ENCODE data around the gene RET. TPM values are rescaled to one million over a fixed set of nuclear protein-coding genes. Genes with fewer than 3 reads are reported as not detected.
A peak's percentile ranks its signal among the peaks of the same experiment; 100 is the strongest.

Gene RET
- total RNA-seq, 6 donors from 2014 or later, result 0.11 to 0.98 (median 0.30) TPM; not detected in 1

- Histone ChIP-seq H3K9me3 (no peaks in the 10 kb centered on the region), H3K27ac (no peak overlapping the region), H3K36me3 (no peaks in the 10 kb centered on the region), H3K4me1 (no peaks in the 10 kb centered on the region), H3K27me3 (no peaks in the 10 kb centered on the region), H3K4me3 (no peak overlapping the region)
- ATAC-seq (ENCODE audit: low FRiP score in 2 of 2) (no peak), DNase-seq (peak in 1 of 2 donors; percentile 15)
- TF ChIP-seq POLR2A (IDR thresholded peaks at IDR 0.05), result no peak
- no peak for TF ChIP-seq POLR2AphosphoS5 (IDR thresholded peaks at IDR 0.05)
- WGBS, 2 donors, result 80 to 94% methylated on average over 2 to 3 of the region's 9 CpGs
Observed at GRCh38 chr10:43041422-43042342, 35.2 kb upstream of the RET start.

GRCh38 chr10:43042503-43043341, 34.1 kb upstream of the RET start:
- no peak for TF ChIP-seq EP300 (IDR thresholded peaks at IDR 0.05)
- TF ChIP-seq POLR2A (IDR thresholded peaks at IDR 0.05), result no peak
- no peak for TF ChIP-seq CTCF (IDR thresholded peaks at IDR 0.05)
- no peak for TF ChIP-seq POLR2AphosphoS5 (IDR thresholded peaks at IDR 0.05)
- no peak overlapping the region for H3K27ac ChIP-seq
- H3K4me3 ChIP-seq, result no peak overlapping the region
- no peaks in the 10 kb centered on the region for H3K36me3 ChIP-seq
- no peaks in the 10 kb centered on the region for H3K27me3 ChIP-seq
- WGBS, 2 donors, result 86 to 89% methylated on average over 1 to 11 of the region's 12 CpGs
- no peaks in the 10 kb centered on the region for H3K4me1 ChIP-seq
- peak in 1 of 2 donors; percentile 12 for DNase-seq
- no peak for ATAC-seq (ENCODE audit: low FRiP score in 2 of 2)
- no peaks in the 10 kb centered on the region for H3K9me3 ChIP-seq

GRCh38 chr10:43043342-43043772, 33.5 kb upstream of the RET start:
- no peaks in the 10 kb centered on the region for H3K27me3 ChIP-seq
- peak in 1 of 2 donors; percentile 18 for DNase-seq
- H3K27ac ChIP-seq, result no peak overlapping the region
- H3K36me3 ChIP-seq, result no peaks in the 10 kb centered on the region
- no peak for TF ChIP-seq EP300 (IDR thresholded peaks at IDR 0.05)
- TF ChIP-seq POLR2A (IDR thresholded peaks at IDR 0.05), result no peak
- TF ChIP-seq POLR2AphosphoS5 (IDR thresholded peaks at IDR 0.05), result no peak
- TF ChIP-seq CTCF (IDR thresholded peaks at IDR 0.05), result no peak
- H3K4me3 ChIP-seq, result no peak overlapping the region
- no peaks in the 10 kb centered on the region for H3K9me3 ChIP-seq
- H3K4me1 ChIP-seq, result no peaks in the 10 kb centered on the region
- no peak for ATAC-seq (ENCODE audit: low FRiP score in 2 of 2)
- WGBS, 2 donors, result 86% methylated on average over 8 of the region's 9 CpGs; no CpG with 5 or more reads in 1 of the 2 donors

- 77 to 84% methylated on average over 6 to 9 of the region's 9 CpGs for WGBS, 2 donors
- no peaks in the 10 kb centered on the region for H3K9me3 ChIP-seq
- DNase-seq (peak in 1 of 2 donors; percentile 17), ATAC-seq (ENCODE audit: low FRiP score in 2 of 2) (no peak)
- TF ChIP-seq EP300 (IDR thresholded peaks at IDR 0.05) (no peak), POLR2A (IDR thresholded peaks at IDR 0.05) (no peak), POLR2AphosphoS5 (IDR thresholded peaks at IDR 0.05) (no peak)
- H3K27me3 ChIP-seq, result no peaks in the 10 kb centered on the region
- H3K36me3 ChIP-seq, result no peaks in the 10 kb centered on the region
- H3K4me1 ChIP-seq, result no peaks in the 10 kb centered on the region
- no peak overlapping the region for H3K27ac ChIP-seq
- no peak overlapping the region for H3K4me3 ChIP-seq
Observed at GRCh38 chr10:43043773-43044447, 33.0 kb upstream of the RET start.

- H3K27me3 ChIP-seq, result no peaks in the 10 kb centered on the region
- H3K36me3 ChIP-seq, result no peaks in the 10 kb centered on the region
- H3K27ac ChIP-seq, result no peak overlapping the region
- no peaks in the 10 kb centered on the region for H3K4me1 ChIP-seq
- WGBS, 2 donors, result 64 to 79% methylated on average over 9 to 10 of the region's 10 CpGs
- H3K4me3 ChIP-seq, result no peak overlapping the region
- TF ChIP-seq CTCF (IDR thresholded peaks at IDR 0.05) (no peak), POLR2AphosphoS5 (IDR thresholded peaks at IDR 0.05) (no peak), EP300 (IDR thresholded peaks at IDR 0.05) (no peak), POLR2A (IDR thresholded peaks at IDR 0.05) (no peak)
- no peaks in the 10 kb centered on the region for H3K9me3 ChIP-seq
- DNase-seq (peak in 1 of 2 donors; percentile 15), ATAC-seq (ENCODE audit: low FRiP score in 2 of 2) (no peak)
Observed at GRCh38 chr10:43044448-43044921, 32.4 kb upstream of the RET start.
